Lower leg skin (tissue), 4 donors: Measurements from ENCODE around the gene PPP2R5E. TPM values are rescaled to one million over a fixed set of nuclear protein-coding genes. Genes with fewer than 3 reads are reported as not detected.

Experiments used
- DNase-seq, 2 donors: peaks; one replicate each; pipeline ENCODE4 v3.0.0-alpha.2; 2019; ENCODE audit warnings: low spot score in 2 of 2
- H3K4me3 ChIP-seq: fragments of 200-600 bp; sonication (generic); 2 replicates; pipeline ENCODE4 v1.5.1; 2017; ENCODE audit warnings: mild to moderate bottlenecking, low read depth; ENCODE audit not compliant: poor library complexity, severe bottlenecking
- CTCF ChIP-seq, 3 donors: fragments of 450-650 bp; IDR thresholded peaks; one replicate each; pipeline ENCODE4 v1.5.1; 2016; ENCODE audit warnings: antibody characterized with exemption in 3 of 3, mild to moderate bottlenecking in 3 of 3, moderate library complexity in 2 of 3
- POLR2A ChIP-seq, 2 donors: fragments of 450-650 bp; IDR thresholded peaks; one replicate each; pipeline ENCODE4 v1.6.1; 2016 to 2017; ENCODE audit warnings: antibody characterized with exemption in 2 of 2, mild to moderate bottlenecking in 1 of 2, moderate library complexity in 1 of 2
- WGBS, 2 donors: methylation state at CpG; one replicate each; pipeline ENCODE4 v1.1.5; 2018; 5-methylcytosine and 5-hydroxymethylcytosine counted together
- intact Hi-C: fragments of 100-400 bp; cut with DNase I; formaldehyde crosslinking; loops from one replicate; pipeline ENCODE4 v1.15.0; 2023; ENCODE audit warnings: low total_unique reads
- total RNA-seq, 4 donors: library from RNA; depleted of rRNA; stranded (reverse); fragments of >200 nt; gene quantifications; one replicate each; pipeline ENCODE4 v1.1.0, GENCODE V29; 2016

The PPP2R5E gene
- total RNA-seq, 4 donors from 2014 or later = 15.0 to 22.5 (median 18.2) TPM

- intact Hi-C loops = no loop called here
- WGBS, 2 donors = 93 to 95% methylated on average over 4 of the region's 4 CpGs
- DNase-seq = no peak
- TF ChIP-seq POLR2A (IDR thresholded peaks at IDR 0.05) = no peak
- H3K4me3 ChIP-seq = no peak overlapping the region
Measured at GRCh38 chr14:63423889-63424288, 119.3 kb downstream of the PPP2R5E start.

GRCh38 chr14:63423381-63423780 is 119.8 kb downstream of the PPP2R5E start:
- intact Hi-C loops = no loop called here
- 92 to 97% methylated on average over 2 of the region's 2 CpGs for WGBS, 2 donors
- DNase-seq = no peak
- H3K4me3 ChIP-seq = no peak overlapping the region
- TF ChIP-seq CTCF (IDR thresholded peaks at IDR 0.05) = no peak
- TF ChIP-seq POLR2A (IDR thresholded peaks at IDR 0.05) = no peak

- WGBS, 2 donors = 63 to 70% methylated on average over 3 of the region's 3 CpGs
- TF ChIP-seq POLR2A (IDR thresholded peaks at IDR 0.05) (no peak), CTCF (IDR thresholded peaks at IDR 0.05) (no peak)
- H3K4me3 ChIP-seq = no peak overlapping the region
- DNase-seq = no peak
- intact Hi-C loops = no loop called here
Measured at GRCh38 chr14:63421919-63422318, 121.3 kb downstream of the PPP2R5E start.

- intact Hi-C loops = no loop called here
- no peak for TF ChIP-seq CTCF (IDR thresholded peaks at IDR 0.05)
- TF ChIP-seq POLR2A (IDR thresholded peaks at IDR 0.05) = no peak
- no peak overlapping the region for H3K4me3 ChIP-seq
- WGBS, 2 donors = 69 to 73% methylated on average over 2 of the region's 2 CpGs
- DNase-seq = no peak
Measured at GRCh38 chr14:63421226-63421625, 122.0 kb downstream of the PPP2R5E start.

GRCh38 chr14:63418020-63418419 is 125.2 kb downstream of the PPP2R5E start:
- DNase-seq = no peak
- H3K4me3 ChIP-seq = no peak overlapping the region
- TF ChIP-seq POLR2A (IDR thresholded peaks at IDR 0.05) = no peak
- TF ChIP-seq CTCF (IDR thresholded peaks at IDR 0.05) = no peak
- intact Hi-C loops = no loop called here
- 73 to 82% methylated on average over 3 of the region's 3 CpGs for WGBS, 2 donors

GRCh38 chr14:63413009-63413408 is 130.2 kb downstream of the PPP2R5E start:
- no peak for DNase-seq
- no peak overlapping the region for H3K4me3 ChIP-seq
- no peak for TF ChIP-seq CTCF (IDR thresholded peaks at IDR 0.05)
- TF ChIP-seq POLR2A (IDR thresholded peaks at IDR 0.05) = no peak
- intact Hi-C loops = no loop called here
- WGBS, 2 donors = 92 to 100% methylated on average over 1 of the region's 1 CpG
